Peyer's patch (tissue), 4 donors: ENCODE results near the gene CDK12.

Experiments used
- CTCF ChIP-seq, 6 experiments: fragments of 450-650 bp in 4 of 6; fragments of 200-600 bp in 2 of 6; sonication (generic) in 1 of 6; IDR thresholded peaks; one replicate each; pipeline ENCODE4 v1.5.1; 2017 to 2019; ENCODE audit warnings: antibody characterized with exemption in 6 of 6, mild to moderate bottlenecking in 3 of 6, moderate library complexity in 1 of 6
- POLR2A ChIP-seq, 2 donors: fragments of 450-650 bp; IDR thresholded peaks; one replicate each; pipeline ENCODE4 v1.5.1; 2017; ENCODE audit warnings: antibody characterized with exemption in 2 of 2, mild to moderate bottlenecking in 2 of 2, moderate library complexity in 2 of 2

GRCh38 chr17:39416141-39416540 lies 45.1 kb upstream of the CDK12 start:
- TF ChIP-seq CTCF (IDR thresholded peaks at IDR 0.05) (no peak), POLR2A (IDR thresholded peaks at IDR 0.05) (no peak)
